Inflammatory macrophage (primary cell): Measurements from ENCODE around the gene CSNK1G3.

Source experiments
- DNase-seq, 2 donors: peaks; one replicate each; pipeline ENCODE4 v3.0.0-alpha.2; 2020 to 2022

The CSNK1G3 gene

GRCh38 chr5:123514615-123515355 lies 2.8 kb downstream of the CSNK1G3 start:
- DNase-seq: no peak

- no peak for DNase-seq
Measured at GRCh38 chr5:123515904-123516303, 3.9 kb downstream of the CSNK1G3 start.

- no peak for DNase-seq
Measured at GRCh38 chr5:123517476-123517875, 5.5 kb downstream of the CSNK1G3 start.

- no peak for DNase-seq
Measured at GRCh38 chr5:123518111-123518510, 6.1 kb downstream of the CSNK1G3 start.

- DNase-seq: peak in 1 of 2 donors; percentile 69
Measured at GRCh38 chr5:123520677-123521247, 8.8 kb downstream of the CSNK1G3 start.

GRCh38 chr5:123524146-123524545 lies 12.2 kb downstream of the CSNK1G3 start:
- no peak for DNase-seq

GRCh38 chr5:123527190-123527589 lies 15.2 kb downstream of the CSNK1G3 start:
- DNase-seq: no peak

- no peak for DNase-seq
Measured at GRCh38 chr5:123528065-123528464, 16.1 kb downstream of the CSNK1G3 start.

- DNase-seq: no peak
Measured at GRCh38 chr5:123528878-123529277, 16.9 kb downstream of the CSNK1G3 start.

- no peak for DNase-seq
Measured at GRCh38 chr5:123530728-123531127, 18.8 kb downstream of the CSNK1G3 start.

GRCh38 chr5:123535648-123536047 lies 23.7 kb downstream of the CSNK1G3 start:
- peak in 1 of 2 donors; percentile 22 for DNase-seq

GRCh38 chr5:123537256-123537655 lies 25.3 kb downstream of the CSNK1G3 start:
- no peak for DNase-seq

- DNase-seq: no peak
Measured at GRCh38 chr5:123537845-123538244, 25.9 kb downstream of the CSNK1G3 start.

GRCh38 chr5:123538670-123539459 lies 26.9 kb downstream of the CSNK1G3 start:
- no peak for DNase-seq

GRCh38 chr5:123540534-123540933 lies 28.6 kb downstream of the CSNK1G3 start:
- DNase-seq: no peak

GRCh38 chr5:123543438-123543837 lies 31.5 kb downstream of the CSNK1G3 start:
- DNase-seq: no peak

GRCh38 chr5:123545506-123545905 lies 33.5 kb downstream of the CSNK1G3 start:
- peak; percentile 11 to 19 for DNase-seq

- DNase-seq: no peak
Measured at GRCh38 chr5:123546657-123547056, 34.7 kb downstream of the CSNK1G3 start.

- DNase-seq: peak in 1 of 2 donors; percentile 5
Measured at GRCh38 chr5:123549256-123549904, 37.4 kb downstream of the CSNK1G3 start.

GRCh38 chr5:123554601-123555000 lies 42.6 kb downstream of the CSNK1G3 start:
- DNase-seq: no peak

- no peak for DNase-seq
Measured at GRCh38 chr5:123557907-123558306, 45.9 kb downstream of the CSNK1G3 start.

- DNase-seq: no peak
Measured at GRCh38 chr5:123558762-123559433, 46.9 kb downstream of the CSNK1G3 start.

GRCh38 chr5:123559434-123559775 lies 47.4 kb downstream of the CSNK1G3 start:
- no peak for DNase-seq
